HepG2 (cell line): ENCODE results near the gene AUTS2. TPM values are rescaled to one million over a fixed set of nuclear protein-coding genes. Genes with fewer than 3 reads are reported as not detected.

Source experiments
- ATAC-seq: fragments of 200-7000 bp; cut with Tn5 transposase; 3 replicates; pipeline ENCODE4 v1.9.1; 2020; ENCODE audit warnings: mild to moderate bottlenecking, moderate library complexity
- BruUV-seq: library from RNA; stranded (reverse); fragments of 400-500 nt; replicated peaks from 2 replicates; lab custom pipeline; 2021; lab: Mats Ljungman, UMichigan
- CTCF ChIA-PET: fragments of 300-600 bp; formaldehyde crosslinking; extraction: SDS; loops from one replicate; lab custom pipeline; 2021; ENCODE audit warnings: low total read pairs, inconsistent platforms, low intra/inter-chr PET ratio; lab: Yijun Ruan, JAX
- POLR2A ChIA-PET: fragments of 350-600 bp; sonication (Branson Sonifier 250); formaldehyde crosslinking; loops from one replicate; lab custom pipeline; 2020; ENCODE audit warnings: antibody characterized with exemption, inconsistent platforms; lab: Yijun Ruan, JAX
- DNase-seq: peaks from one replicate; pipeline ENCODE4 v3.0.0-alpha.2; 2015; ENCODE audit warnings: low spot score
- FAIRE-seq: peaks from 3 replicates; lab custom pipeline; 2011; peaks lifted over from hg19 to GRCh38; lab: Jason Lieb, UNC
- H2AFZ ChIP-seq: one replicate; pipeline ENCODE4 v1.6.1; 2011; ENCODE audit warnings: low read length, inconsistent platforms
- H3K27ac ChIP-seq: fragments of 300-600 bp; 3 replicates; pipeline ENCODE4 v1.8.0; 2011; ENCODE audit warnings: mixed run types, mild to moderate bottlenecking, mixed read lengths, low read length, inconsistent platforms; ENCODE audit not compliant: insufficient read depth; ENCODE audit errors: extremely low read length
- H3K27me3 ChIP-seq, 2 experiments: fragments of 200-600 bp in 1 of 2; 2 replicates in 1 of 2; 3 replicates in 1 of 2; pipeline versions ENCODE4 v1.6.0 to v1.8.0; 2011; ENCODE audit warnings: low read length in 2 of 2, mild to moderate bottlenecking in 2 of 2, moderate library complexity in 2 of 2, inconsistent platforms in 1 of 2; ENCODE audit not compliant: insufficient read depth in 2 of 2, control insufficient read depth in 1 of 2
- H3K36me3 ChIP-seq, 2 experiments: fragments of 200-600 bp in 1 of 2; replicated peaks in 1 of 2; 2 replicates in 1 of 2; 3 replicates in 1 of 2; pipeline versions ENCODE4 v1.5.1 to v1.8.0; 2011; ENCODE audit warnings: low read length in 2 of 2, inconsistent platforms in 1 of 2; ENCODE audit not compliant: insufficient read depth in 2 of 2, control insufficient read depth in 1 of 2
- H3K4me1 ChIP-seq: 2 replicates; pipeline ENCODE4 v1.5.1; 2012; ENCODE audit warnings: low read length, inconsistent platforms; ENCODE audit not compliant: insufficient read depth
- H3K4me2 ChIP-seq: 2 replicates; pipeline ENCODE4 v1.6.0; 2011; ENCODE audit warnings: low read depth, low read length, inconsistent platforms
- H3K4me3 ChIP-seq, 3 experiments: fragments of 200-600 bp in 1 of 3; sonication (generic), shearing (Covaris generic) in 1 of 3; replicated peaks in 1 of 3; 2 replicates each; pipeline ENCODE4 v1.5.1; 2011 to 2016; ENCODE audit warnings: low read length in 3 of 3, inconsistent platforms in 2 of 3, low read depth in 2 of 3, mild to moderate bottlenecking in 2 of 3, control low read depth in 1 of 3, mixed read lengths in 1 of 3; ENCODE audit not compliant: insufficient read depth in 1 of 3
- H3K79me2 ChIP-seq: one replicate; pipeline ENCODE4 v1.6.1; 2011; ENCODE audit warnings: low read length, inconsistent platforms; ENCODE audit not compliant: insufficient read depth
- H3K9ac ChIP-seq: 2 replicates; pipeline ENCODE4 v1.6.0; 2011; ENCODE audit warnings: mild to moderate bottlenecking, low read depth, low read length, inconsistent platforms; ENCODE audit not compliant: insufficient read depth
- H3K9me3 ChIP-seq: 2 replicates; pipeline ENCODE4 v1.5.1; 2012; ENCODE audit warnings: mild to moderate bottlenecking, low read length
- H4K20me1 ChIP-seq: 2 replicates; pipeline ENCODE4 v1.6.0; 2011; ENCODE audit warnings: inconsistent platforms, mild to moderate bottlenecking, low read length, moderate library complexity; ENCODE audit not compliant: insufficient read depth
- CBX5 ChIP-seq: sonication (generic); formaldehyde crosslinking; IDR thresholded peaks from 2 replicates; pipeline ENCODE4 v1.4.0; 2020; ENCODE audit warnings: missing genetic modification reagents, borderline replicate concordance
- CC2D1A ChIP-seq: sonication (generic); formaldehyde crosslinking; IDR thresholded peaks from 2 replicates; pipeline ENCODE4 v1.8.1; 2023; ENCODE audit warnings: mild to moderate bottlenecking, missing genetic modification reagents
- FOXM1 ChIP-seq: sonication (generic); formaldehyde crosslinking; IDR thresholded peaks from 2 replicates; pipeline ENCODE4 v1.5.0; 2020; ENCODE audit warnings: missing genetic modification reagents
- KLF13 ChIP-seq: sonication (generic); formaldehyde crosslinking; IDR thresholded peaks from 2 replicates; pipeline ENCODE4 v1.4.0; 2020; ENCODE audit warnings: mild to moderate bottlenecking, missing genetic modification reagents
- NR2C2 ChIP-seq: sonication (generic); formaldehyde crosslinking; IDR thresholded peaks from 2 replicates; pipeline ENCODE4 v1.4.0; 2020; ENCODE audit warnings: missing genetic modification reagents, mild to moderate bottlenecking, moderate library complexity, borderline replicate concordance
- PAWR ChIP-seq: sonication (generic); formaldehyde crosslinking; IDR thresholded peaks from 2 replicates; pipeline ENCODE4 v1.4.0; 2020; ENCODE audit warnings: missing genetic modification reagents, mild to moderate bottlenecking, borderline replicate concordance
- ZC3H13 ChIP-seq: sonication (generic); formaldehyde crosslinking; IDR thresholded peaks from 2 replicates; pipeline ENCODE4 v1.8.1; 2023; ENCODE audit warnings: mild to moderate bottlenecking, missing genetic modification reagents, moderate library complexity
- ZEB1 ChIP-seq: IDR thresholded peaks from 2 replicates; pipeline ENCODE4 v1.6.1; 2012; ENCODE audit warnings: mild to moderate bottlenecking, low read depth, inconsistent platforms; ENCODE audit not compliant: insufficient replicate concordance
- ZNF672 ChIP-seq: sonication (generic); formaldehyde crosslinking; IDR thresholded peaks from 2 replicates; pipeline ENCODE4 v1.8.1; 2022; ENCODE audit warnings: missing genetic modification reagents
- ZNF777 ChIP-seq: sonication (generic); formaldehyde crosslinking; IDR thresholded peaks from 2 replicates; pipeline ENCODE4 v1.4.0; 2020; ENCODE audit warnings: missing genetic modification reagents
- ZNF780A ChIP-seq: sonication (generic); formaldehyde crosslinking; IDR thresholded peaks from 2 replicates; pipeline ENCODE4 v1.8.0; 2022; ENCODE audit warnings: mild to moderate bottlenecking, missing genetic modification reagents, moderate library complexity
- ZNF790 ChIP-seq: sonication (generic); formaldehyde crosslinking; IDR thresholded peaks from 2 replicates; pipeline ENCODE4 v1.8.0; 2022; ENCODE audit warnings: missing genetic modification reagents, mild to moderate bottlenecking, borderline replicate concordance
- ZNF792 ChIP-seq: IDR thresholded peaks from 2 replicates; pipeline ENCODE4 v1.6.1; 2016
- ZNF816 ChIP-seq: sonication (generic); formaldehyde crosslinking; IDR thresholded peaks from 2 replicates; pipeline ENCODE4 v1.8.0; 2022; ENCODE audit warnings: missing genetic modification reagents, mild to moderate bottlenecking, borderline replicate concordance
- WGBS: methylation state at CpG from one replicate; pipeline ENCODE4 v1.1.6; 2017; ENCODE audit warnings: low lambda C conversion rate; 5-methylcytosine and 5-hydroxymethylcytosine counted together
- in situ Hi-C: cut with HindIII; loops from 2 replicates; pipeline ENCODE4 v1.10.0; 2017; ENCODE audit warnings: low pct_unique_long_range_greater_than_20kb; ENCODE audit not compliant: extremely low pct_ligation_motif_present
- intact Hi-C: fragments of 100-400 bp; cut with micrococcal nuclease; formaldehyde crosslinking; loops from one replicate; pipeline ENCODE4 v1.10.0; 2022; ENCODE audit not compliant: unreplicated experiment
- polyA plus RNA-seq, 8 experiments: library from polyadenylated mRNA; depleted of rRNA in 3 of 8; stranded (reverse) in 7 of 8; unstranded in 1 of 8; fragments of >200 nt; fragmentation: Illumina TruSeq in 4 of 8; extraction: Trizol in 4 of 8; gene quantifications; 2 replicates each; pipeline versions ENCODE4 v1.2.1 to v1.2.3, GENCODE V29; 2011 to 2016; ENCODE audit warnings: low read depth in 4 of 8, missing spikeins in 1 of 8, mixed read lengths in 1 of 8; ENCODE audit not compliant: insufficient read depth in 1 of 8
- total RNA-seq, 5 experiments: library from RNA; depleted of rRNA; stranded (reverse); fragments of >200 nt; fragmentation: Illumina TruSeq; extraction: Trizol; gene quantifications; 2 replicates each; pipeline ENCODE4 v1.2.3, GENCODE V29; 2016; ENCODE audit warnings: low read depth in 1 of 5
- TF ChIP-seq, protein P1 (sequence below): sonication (generic); formaldehyde crosslinking; IDR thresholded peaks from 2 replicates; pipeline ENCODE4 v1.5.0; 2020; ENCODE audit warnings: mild to moderate bottlenecking, missing genetic modification reagents
- TF ChIP-seq, protein P2 (sequence below): fragments of 450-650 bp; IDR thresholded peaks from 2 replicates; pipeline ENCODE4 v1.6.1; 2017; ENCODE audit warnings: mild to moderate bottlenecking
- TF ChIP-seq, protein P3 (sequence below), 2 experiments: sonication (generic) in 1 of 2; formaldehyde crosslinking in 1 of 2; IDR thresholded peaks; 2 replicates each; pipeline versions ENCODE4 v1.5.1 to v1.6.1; 2011 to 2020; ENCODE audit warnings: borderline replicate concordance in 1 of 2, low read depth in 1 of 2, low read length in 1 of 2, mild to moderate bottlenecking in 1 of 2, missing genetic modification reagents in 1 of 2, moderate library complexity in 1 of 2

Gene AUTS2
- total and polyA plus RNA-seq, 2 of the 13 experiments (the other 11 are each of a cell fraction or from before 2014, with no cell fraction given) = 0.38 TPM; not detected in 1

DNA sequence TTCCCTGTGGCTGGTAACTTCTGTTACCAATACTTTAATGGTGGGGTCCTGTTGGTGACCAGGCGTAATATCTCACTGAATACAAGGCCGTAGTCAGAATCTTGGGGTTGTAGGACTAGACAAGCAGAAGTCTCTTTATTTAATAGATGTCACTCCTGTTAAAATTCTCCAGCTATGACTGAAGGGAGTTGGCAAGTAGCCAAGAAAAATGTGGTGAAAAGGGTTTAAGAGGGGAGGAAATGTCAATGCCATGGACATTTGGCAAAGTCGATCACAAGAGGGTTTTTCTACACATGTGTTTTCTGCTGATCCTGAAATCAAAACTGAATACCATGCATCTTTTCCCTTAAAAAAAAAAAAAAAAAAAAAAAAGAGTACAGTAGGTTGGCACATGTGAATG is 533.5 kb downstream of the AUTS2 start:
- no TSS peak for BruUV-seq
- H4K20me1 ChIP-seq = no peaks in the 10 kb centered on the region
- H3K27ac ChIP-seq = no peak overlapping the region
- CTCF ChIA-PET = no interaction called here
- TF ChIP-seq, protein P1, sequence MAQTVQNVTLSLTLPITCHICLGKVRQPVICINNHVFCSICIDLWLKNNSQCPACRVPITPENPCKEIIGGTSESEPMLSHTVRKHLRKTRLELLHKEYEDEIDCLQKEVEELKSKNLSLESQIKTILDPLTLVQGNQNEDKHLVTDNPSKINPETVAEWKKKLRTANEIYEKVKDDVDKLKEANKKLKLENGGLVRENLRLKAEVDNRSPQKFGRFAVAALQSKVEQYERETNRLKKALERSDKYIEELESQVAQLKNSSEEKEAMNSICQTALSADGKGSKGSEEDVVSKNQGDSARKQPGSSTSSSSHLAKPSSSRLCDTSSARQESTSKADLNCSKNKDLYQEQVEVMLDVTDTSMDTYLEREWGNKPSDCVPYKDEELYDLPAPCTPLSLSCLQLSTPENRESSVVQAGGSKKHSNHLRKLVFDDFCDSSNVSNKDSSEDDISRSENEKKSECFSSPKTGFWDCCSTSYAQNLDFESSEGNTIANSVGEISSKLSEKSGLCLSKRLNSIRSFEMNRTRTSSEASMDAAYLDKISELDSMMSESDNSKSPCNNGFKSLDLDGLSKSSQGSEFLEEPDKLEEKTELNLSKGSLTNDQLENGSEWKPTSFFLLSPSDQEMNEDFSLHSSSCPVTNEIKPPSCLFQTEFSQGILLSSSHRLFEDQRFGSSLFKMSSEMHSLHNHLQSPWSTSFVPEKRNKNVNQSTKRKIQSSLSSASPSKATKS = no peak
- TF ChIP-seq CBX5 (CRISPR knock-in tag) (no peak), ZNF816 (CRISPR knock-in tag) (no peak), CC2D1A (no peak), ZC3H13 (no peak), ZNF790 (CRISPR knock-in tag) (no peak), ZNF780A (no peak), KLF13 (CRISPR knock-in tag) (no peak), FOXM1 (no peak), ZEB1 (no peak), ZNF777 (no peak), ZNF672 (CRISPR knock-in tag) (no peak), NR2C2 (CRISPR knock-in tag) (no peak), PAWR (CRISPR knock-in tag) (no peak), ZNF792 (CRISPR knock-in tag) (no peak)
- TF ChIP-seq, protein P2, sequence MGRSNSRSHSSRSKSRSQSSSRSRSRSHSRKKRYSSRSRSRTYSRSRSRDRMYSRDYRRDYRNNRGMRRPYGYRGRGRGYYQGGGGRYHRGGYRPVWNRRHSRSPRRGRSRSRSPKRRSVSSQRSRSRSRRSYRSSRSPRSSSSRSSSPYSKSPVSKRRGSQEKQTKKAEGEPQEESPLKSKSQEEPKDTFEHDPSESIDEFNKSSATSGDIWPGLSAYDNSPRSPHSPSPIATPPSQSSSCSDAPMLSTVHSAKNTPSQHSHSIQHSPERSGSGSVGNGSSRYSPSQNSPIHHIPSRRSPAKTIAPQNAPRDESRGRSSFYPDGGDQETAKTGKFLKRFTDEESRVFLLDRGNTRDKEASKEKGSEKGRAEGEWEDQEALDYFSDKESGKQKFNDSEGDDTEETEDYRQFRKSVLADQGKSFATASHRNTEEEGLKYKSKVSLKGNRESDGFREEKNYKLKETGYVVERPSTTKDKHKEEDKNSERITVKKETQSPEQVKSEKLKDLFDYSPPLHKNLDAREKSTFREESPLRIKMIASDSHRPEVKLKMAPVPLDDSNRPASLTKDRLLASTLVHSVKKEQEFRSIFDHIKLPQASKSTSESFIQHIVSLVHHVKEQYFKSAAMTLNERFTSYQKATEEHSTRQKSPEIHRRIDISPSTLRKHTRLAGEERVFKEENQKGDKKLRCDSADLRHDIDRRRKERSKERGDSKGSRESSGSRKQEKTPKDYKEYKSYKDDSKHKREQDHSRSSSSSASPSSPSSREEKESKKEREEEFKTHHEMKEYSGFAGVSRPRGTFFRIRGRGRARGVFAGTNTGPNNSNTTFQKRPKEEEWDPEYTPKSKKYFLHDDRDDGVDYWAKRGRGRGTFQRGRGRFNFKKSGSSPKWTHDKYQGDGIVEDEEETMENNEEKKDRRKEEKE = no peak
- TF ChIP-seq, protein P3, sequence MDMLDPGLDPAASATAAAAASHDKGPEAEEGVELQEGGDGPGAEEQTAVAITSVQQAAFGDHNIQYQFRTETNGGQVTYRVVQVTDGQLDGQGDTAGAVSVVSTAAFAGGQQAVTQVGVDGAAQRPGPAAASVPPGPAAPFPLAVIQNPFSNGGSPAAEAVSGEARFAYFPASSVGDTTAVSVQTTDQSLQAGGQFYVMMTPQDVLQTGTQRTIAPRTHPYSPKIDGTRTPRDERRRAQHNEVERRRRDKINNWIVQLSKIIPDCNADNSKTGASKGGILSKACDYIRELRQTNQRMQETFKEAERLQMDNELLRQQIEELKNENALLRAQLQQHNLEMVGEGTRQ (IDR thresholded peaks at IDR 0.05; ENCODE audit: low read depth, low read length) = no peak
- TF ChIP-seq, protein P3 (CRISPR knock-in tag; IDR thresholded peaks at IDR 0.05; ENCODE audit: borderline replicate concordance) = no peak
- POLR2A ChIA-PET = no interaction called here
- intact Hi-C loops (no loop called here), in situ Hi-C loops (no loop called here)
- ATAC-seq (no peak), FAIRE-seq (no peak), DNase-seq (no peak)
- H3K27me3 ChIP-seq = no peaks in the 10 kb centered on the region
- H3K4me3 ChIP-seq = no peak overlapping the region
- WGBS = 0% methylated on average over 3 of the region's 3 CpGs
- H3K36me3 ChIP-seq = no peaks in the 10 kb centered on the region
- no peak overlapping the region for H2AFZ ChIP-seq
- no peak overlapping the region for H3K4me2 ChIP-seq
- H3K79me2 ChIP-seq = no peaks in the 10 kb centered on the region
- H3K9me3 ChIP-seq = no peaks in the 10 kb centered on the region
- H3K4me1 ChIP-seq = no peaks in the 10 kb centered on the region
- no peak overlapping the region for H3K9ac ChIP-seq
